ENCODE data around the gene ZNF267. TPM values are rescaled to one million over a fixed set of nuclear protein-coding genes. Genes with fewer than 3 reads are reported as not detected.
"Not testable (repeated sequence)": the region's sequence is repeated elsewhere in the genome, so short reads cannot be mapped to it uniquely, and the experiment has no call there.

ZNF267 gene
- total RNA-seq, 4 donors from 2014 or later = 8.7 to 24.4 (median 16.3) TPM

DNA sequence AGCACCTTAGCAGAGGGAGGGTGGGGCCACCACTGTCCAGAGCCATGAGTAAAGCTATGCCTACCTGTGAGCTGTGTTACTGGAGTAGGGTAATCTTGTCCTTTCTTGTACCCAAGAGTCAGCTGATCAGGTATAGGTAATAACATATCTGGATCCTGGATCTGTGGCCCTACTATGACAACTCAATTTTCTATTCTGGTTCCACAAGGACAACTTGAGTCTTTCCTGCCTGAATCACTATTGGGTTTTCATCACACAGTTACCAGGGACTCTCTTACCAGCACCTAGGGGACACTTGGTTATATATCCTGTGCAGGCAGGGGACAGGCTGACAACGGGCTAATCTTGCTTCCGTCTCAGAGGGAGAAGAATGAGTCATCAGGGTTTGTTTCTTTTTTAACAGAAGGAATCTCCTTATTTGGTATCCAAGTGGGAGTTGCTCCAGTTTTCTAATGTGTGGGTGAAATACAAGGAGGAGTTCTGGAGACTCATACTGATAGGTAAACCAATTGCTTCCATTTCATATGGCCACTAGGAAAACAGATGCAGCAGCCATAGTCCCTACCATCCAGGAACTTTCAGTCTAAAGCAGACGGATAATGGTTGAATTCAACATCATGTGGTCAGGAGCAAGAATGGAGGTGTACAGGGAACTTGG lies 6.8 kb downstream of the ZNF267 start:
- DNase-seq (ENCODE audit: low spot score) = no peak
- TF ChIP-seq, protein P1, sequence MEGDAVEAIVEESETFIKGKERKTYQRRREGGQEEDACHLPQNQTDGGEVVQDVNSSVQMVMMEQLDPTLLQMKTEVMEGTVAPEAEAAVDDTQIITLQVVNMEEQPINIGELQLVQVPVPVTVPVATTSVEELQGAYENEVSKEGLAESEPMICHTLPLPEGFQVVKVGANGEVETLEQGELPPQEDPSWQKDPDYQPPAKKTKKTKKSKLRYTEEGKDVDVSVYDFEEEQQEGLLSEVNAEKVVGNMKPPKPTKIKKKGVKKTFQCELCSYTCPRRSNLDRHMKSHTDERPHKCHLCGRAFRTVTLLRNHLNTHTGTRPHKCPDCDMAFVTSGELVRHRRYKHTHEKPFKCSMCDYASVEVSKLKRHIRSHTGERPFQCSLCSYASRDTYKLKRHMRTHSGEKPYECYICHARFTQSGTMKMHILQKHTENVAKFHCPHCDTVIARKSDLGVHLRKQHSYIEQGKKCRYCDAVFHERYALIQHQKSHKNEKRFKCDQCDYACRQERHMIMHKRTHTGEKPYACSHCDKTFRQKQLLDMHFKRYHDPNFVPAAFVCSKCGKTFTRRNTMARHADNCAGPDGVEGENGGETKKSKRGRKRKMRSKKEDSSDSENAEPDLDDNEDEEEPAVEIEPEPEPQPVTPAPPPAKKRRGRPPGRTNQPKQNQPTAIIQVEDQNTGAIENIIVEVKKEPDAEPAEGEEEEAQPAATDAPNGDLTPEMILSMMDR (IDR thresholded peaks at IDR 0.05) = no peak
- peak; percentile 53 for ATAC-seq (ENCODE audit: low FRiP score)

DNA sequence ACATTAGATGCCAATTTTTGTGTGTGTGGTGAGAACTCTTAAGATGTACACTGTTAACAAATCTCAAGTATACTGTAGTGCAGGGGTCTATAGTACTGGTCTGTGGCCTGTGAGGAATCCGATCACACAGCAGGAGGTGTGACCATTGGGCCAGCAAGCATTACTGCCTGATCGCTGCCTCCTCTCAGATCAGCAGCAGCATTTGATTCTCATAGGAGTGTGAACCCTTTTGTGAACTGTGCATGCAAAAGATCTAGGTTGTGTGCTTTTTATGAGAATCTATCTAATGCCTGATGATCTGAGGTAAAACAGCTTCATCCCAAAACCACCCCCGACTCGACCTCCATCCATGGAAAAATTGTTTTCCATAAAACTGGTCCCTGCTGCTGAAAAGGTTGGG lies 12.6 kb downstream of the ZNF267 start:
- DNase-seq (ENCODE audit: low spot score) = no peak
- no peak for ATAC-seq (ENCODE audit: low FRiP score)
- TF ChIP-seq, protein P1 (IDR thresholded peaks at IDR 0.05) = no peak

DNA sequence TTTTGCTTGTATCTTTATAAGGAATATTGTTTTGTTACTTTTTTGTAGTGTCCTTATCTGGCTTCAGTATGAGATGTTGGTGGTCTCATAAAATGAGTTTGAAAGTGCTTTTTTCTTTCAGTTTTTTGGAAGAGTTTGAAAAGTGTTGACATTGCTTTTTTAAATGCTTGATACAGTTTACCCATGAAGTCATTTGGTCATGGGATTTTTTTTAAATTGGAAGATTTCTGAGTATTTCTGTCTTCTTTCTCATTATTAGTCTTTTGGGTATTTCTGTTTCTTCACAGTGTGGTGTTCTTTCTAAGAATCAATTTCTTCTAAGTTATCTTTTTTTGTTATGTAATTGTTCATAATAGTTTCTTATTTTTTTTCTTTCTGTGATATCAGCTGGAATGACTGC lies 15.1 kb downstream of the ZNF267 start:
- TF ChIP-seq, protein P1 (IDR thresholded peaks at IDR 0.05) = no peak
- DNase-seq (ENCODE audit: low spot score) (no peak), ATAC-seq (ENCODE audit: low FRiP score) (no peak)

DNA sequence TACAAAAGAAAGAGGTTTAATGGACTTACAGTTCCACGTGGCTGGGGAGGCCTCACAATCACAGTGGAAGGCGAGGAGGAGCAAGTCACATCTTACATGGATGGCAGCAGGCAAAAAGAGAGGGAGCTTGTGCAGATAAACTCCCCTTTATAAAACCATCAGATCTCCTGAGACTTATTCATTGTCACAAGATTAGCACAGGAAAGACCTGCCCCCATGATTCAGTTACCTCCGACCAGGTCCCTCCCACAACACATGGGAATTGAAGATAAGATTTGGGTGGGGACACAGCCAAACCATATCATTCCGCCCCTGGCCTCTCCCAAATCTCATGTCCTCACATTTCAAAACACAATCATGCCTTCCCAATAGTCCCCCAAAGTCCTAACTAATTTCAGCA lies 18.5 kb downstream of the ZNF267 start:
- ATAC-seq (ENCODE audit: low FRiP score); DNase-seq (ENCODE audit: low spot score): not testable (repeated sequence)

DNA sequence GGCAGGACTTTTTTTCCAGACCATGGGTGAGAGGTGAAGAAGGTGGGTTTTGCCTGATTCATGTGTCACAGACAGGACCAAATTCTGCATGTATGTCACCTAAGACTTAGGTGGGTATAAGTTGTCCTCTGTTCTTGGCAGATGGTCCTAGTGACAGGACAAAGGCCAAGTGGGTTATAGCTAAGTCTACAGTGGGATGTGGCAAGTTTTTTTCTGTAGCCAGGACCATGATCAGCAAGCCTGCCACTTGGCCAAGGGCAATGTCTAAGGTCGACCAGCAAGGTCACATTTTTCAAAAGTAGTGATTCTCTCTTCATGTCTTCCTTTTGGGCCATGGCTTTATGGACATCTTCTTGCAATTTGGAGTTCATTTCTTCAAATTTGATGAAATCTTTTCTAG lies 20.2 kb downstream of the ZNF267 start:
- ATAC-seq (ENCODE audit: low FRiP score) (no peak), DNase-seq (ENCODE audit: low spot score) (no peak)
- TF ChIP-seq, protein P1 (IDR thresholded peaks at IDR 0.05) = no peak

DNA sequence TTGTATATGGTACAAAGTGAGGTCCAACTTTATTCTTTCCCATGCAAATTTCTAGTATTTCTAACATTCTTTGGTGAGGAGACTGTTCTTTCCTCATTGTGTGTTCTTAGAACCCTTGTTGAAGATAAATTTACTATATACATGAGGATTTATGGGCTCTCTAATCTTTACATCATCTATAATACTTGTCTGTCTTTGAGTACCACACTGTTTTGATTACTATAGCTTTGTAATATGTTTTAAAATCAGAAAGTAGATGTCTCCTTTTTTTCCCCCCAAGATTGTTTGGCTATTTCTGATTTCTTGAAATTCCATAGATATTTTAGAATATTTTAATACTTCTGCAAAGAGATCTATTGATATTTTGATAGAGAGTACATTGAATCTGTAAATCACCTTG lies 23.7 kb downstream of the ZNF267 start:
- no peak for ATAC-seq (ENCODE audit: low FRiP score)

DNA sequence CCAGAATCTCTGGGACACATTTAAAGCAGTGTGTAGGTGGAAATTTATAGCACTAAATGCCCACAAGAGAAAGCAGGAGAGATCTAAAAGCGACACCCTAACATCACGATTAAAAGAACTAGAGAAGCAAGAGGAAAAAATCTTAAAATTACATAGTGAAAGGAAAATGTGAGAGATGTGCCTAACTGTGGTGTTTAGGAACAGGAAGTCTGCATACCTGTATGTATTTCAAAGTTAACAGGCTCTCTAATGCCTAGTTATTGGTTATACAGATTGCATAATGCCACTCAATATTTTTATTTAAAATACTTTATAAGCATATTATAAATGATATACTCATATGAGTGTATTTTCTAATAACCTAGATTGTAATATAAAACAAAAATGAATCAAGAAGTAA lies 25.9 kb downstream of the ZNF267 start:
- DNase-seq (ENCODE audit: low spot score) (no peak), ATAC-seq (ENCODE audit: low FRiP score) (no peak)
- TF ChIP-seq, protein P1 (IDR thresholded peaks at IDR 0.05) = no peak

More for the DNA sequence above, 23.7 kb downstream of the ZNF267 start:
- no peak for DNase-seq (ENCODE audit: low spot score)
- TF ChIP-seq, protein P1 (IDR thresholded peaks at IDR 0.05) = no peak

DNA sequence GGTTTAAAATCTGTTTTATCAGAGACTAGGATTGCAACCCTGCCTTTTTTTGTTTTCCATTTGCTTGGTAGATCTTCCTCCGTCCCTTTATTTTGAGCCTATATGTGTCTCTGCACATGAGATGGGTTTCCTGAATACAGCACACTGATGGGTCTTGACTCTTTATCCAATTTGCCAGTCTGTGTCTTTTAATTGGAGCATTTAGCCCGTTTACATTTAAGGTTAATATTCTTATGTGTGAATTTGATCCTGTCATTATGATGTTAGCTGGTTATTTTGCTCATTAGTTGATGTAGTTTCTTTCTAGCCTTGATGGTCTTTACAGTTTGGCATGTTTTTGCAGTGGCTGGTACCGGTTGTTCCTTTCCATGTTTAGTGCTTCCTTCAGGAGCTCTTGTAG lies 31.0 kb downstream of the ZNF267 start:
- DNase-seq (ENCODE audit: low spot score); ATAC-seq (ENCODE audit: low FRiP score): not testable (repeated sequence)
